Body of pancreas (tissue), 4 donors: Measurements from ENCODE around the gene TEX13D. TPM values are rescaled to one million over a fixed set of nuclear protein-coding genes. Genes with fewer than 3 reads are reported as not detected.

Experiments used
- ATAC-seq: fragments of 150-250 bp; one replicate; pipeline ENCODE4 v1.9.1; 2016
- DNase-seq, 4 donors: peaks; one replicate each; pipeline ENCODE4 v3.0.0-alpha.2; 2019
- H3K27ac ChIP-seq, 4 donors: fragments of 200-600 bp; sonication (generic); 1 replicate in 3 of 4; 2 replicates in 1 of 4; pipeline versions ENCODE4 v1.5.1 to v1.6.1; 2016 to 2019; ENCODE audit warnings: mild to moderate bottlenecking in 1 of 4, mixed read lengths in 1 of 4, moderate library complexity in 1 of 4
- H3K27me3 ChIP-seq, 2 donors: fragments of 200-600 bp; sonication (generic); one replicate each; pipeline ENCODE4 v1.6.0; 2016; ENCODE audit warnings: mild to moderate bottlenecking in 1 of 2
- H3K36me3 ChIP-seq, 2 donors: fragments of 200-600 bp; sonication (generic); replicated peaks in 1 of 2; 2 replicates each; pipeline ENCODE4 v1.5.1; 2016; ENCODE audit warnings: low read depth in 2 of 2; ENCODE audit not compliant: insufficient read depth in 1 of 2
- H3K4me1 ChIP-seq: fragments of 200-600 bp; sonication (generic); one replicate; pipeline ENCODE4 v1.6.0; 2016
- H3K4me3 ChIP-seq, 2 donors: fragments of 200-600 bp; sonication (generic); 1 replicate in 1 of 2; 2 replicates in 1 of 2; pipeline ENCODE4 v1.5.1; 2016 to 2019
- H3K9me3 ChIP-seq, 3 donors: fragments of 200-600 bp; sonication (generic); 1 replicate in 2 of 3; 2 replicates in 1 of 3; pipeline ENCODE4 v1.5.1; 2016
- POLR2A ChIP-seq, 3 donors: fragments of 450-650 bp; IDR thresholded peaks; one replicate each; pipeline ENCODE4 v1.6.1; 2016; ENCODE audit warnings: antibody characterized with exemption in 3 of 3, mild to moderate bottlenecking in 2 of 3
- WGBS, 2 donors: methylation state at CpG; one replicate each; pipeline ENCODE4 v1.1.5; 2017; 5-methylcytosine and 5-hydroxymethylcytosine counted together
- intact Hi-C: fragments of 100-400 bp; cut with DNase I; formaldehyde crosslinking; loops from one replicate; pipeline ENCODE4 v1.15.1; 2023
- total RNA-seq, 2 donors: library from RNA; depleted of rRNA; stranded (reverse); fragments of >200 nt; gene quantifications; one replicate each; pipeline ENCODE4 v1.1.0, GENCODE V29; 2016
- TF ChIP-seq, protein P1 (sequence below), 7 experiments: fragments of 450-650 bp in 4 of 7; fragments of 200-600 bp in 3 of 7; sonication (generic) in 3 of 7; IDR thresholded peaks; one replicate each; pipeline ENCODE4 v1.5.1; 2016 to 2019; ENCODE audit warnings: antibody characterized with exemption in 7 of 7

The TEX13D gene
- total RNA-seq, 2 donors from 2014 or later: not detected

GRCh38 chrX:124344246-124344645 lies 11.8 kb downstream of the TEX13D start:
- H3K4me3 ChIP-seq: no peak overlapping the region
- H3K9me3 ChIP-seq: no peaks in the 10 kb centered on the region
- WGBS, 2 donors: 55 to 65% methylated on average over 4 of the region's 4 CpGs
- H3K4me1 ChIP-seq: no peaks in the 10 kb centered on the region
- H3K27ac ChIP-seq: no peak overlapping the region
- no peaks in the 10 kb centered on the region for H3K27me3 ChIP-seq
- intact Hi-C loops: no loop called here
- ATAC-seq (no peak), DNase-seq (no peak)
- H3K36me3 ChIP-seq: no peaks in the 10 kb centered on the region
- no peak for TF ChIP-seq POLR2A (IDR thresholded peaks at IDR 0.05)
- TF ChIP-seq, protein P1, sequence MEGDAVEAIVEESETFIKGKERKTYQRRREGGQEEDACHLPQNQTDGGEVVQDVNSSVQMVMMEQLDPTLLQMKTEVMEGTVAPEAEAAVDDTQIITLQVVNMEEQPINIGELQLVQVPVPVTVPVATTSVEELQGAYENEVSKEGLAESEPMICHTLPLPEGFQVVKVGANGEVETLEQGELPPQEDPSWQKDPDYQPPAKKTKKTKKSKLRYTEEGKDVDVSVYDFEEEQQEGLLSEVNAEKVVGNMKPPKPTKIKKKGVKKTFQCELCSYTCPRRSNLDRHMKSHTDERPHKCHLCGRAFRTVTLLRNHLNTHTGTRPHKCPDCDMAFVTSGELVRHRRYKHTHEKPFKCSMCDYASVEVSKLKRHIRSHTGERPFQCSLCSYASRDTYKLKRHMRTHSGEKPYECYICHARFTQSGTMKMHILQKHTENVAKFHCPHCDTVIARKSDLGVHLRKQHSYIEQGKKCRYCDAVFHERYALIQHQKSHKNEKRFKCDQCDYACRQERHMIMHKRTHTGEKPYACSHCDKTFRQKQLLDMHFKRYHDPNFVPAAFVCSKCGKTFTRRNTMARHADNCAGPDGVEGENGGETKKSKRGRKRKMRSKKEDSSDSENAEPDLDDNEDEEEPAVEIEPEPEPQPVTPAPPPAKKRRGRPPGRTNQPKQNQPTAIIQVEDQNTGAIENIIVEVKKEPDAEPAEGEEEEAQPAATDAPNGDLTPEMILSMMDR (IDR thresholded peaks at IDR 0.05): no peak

DNA sequence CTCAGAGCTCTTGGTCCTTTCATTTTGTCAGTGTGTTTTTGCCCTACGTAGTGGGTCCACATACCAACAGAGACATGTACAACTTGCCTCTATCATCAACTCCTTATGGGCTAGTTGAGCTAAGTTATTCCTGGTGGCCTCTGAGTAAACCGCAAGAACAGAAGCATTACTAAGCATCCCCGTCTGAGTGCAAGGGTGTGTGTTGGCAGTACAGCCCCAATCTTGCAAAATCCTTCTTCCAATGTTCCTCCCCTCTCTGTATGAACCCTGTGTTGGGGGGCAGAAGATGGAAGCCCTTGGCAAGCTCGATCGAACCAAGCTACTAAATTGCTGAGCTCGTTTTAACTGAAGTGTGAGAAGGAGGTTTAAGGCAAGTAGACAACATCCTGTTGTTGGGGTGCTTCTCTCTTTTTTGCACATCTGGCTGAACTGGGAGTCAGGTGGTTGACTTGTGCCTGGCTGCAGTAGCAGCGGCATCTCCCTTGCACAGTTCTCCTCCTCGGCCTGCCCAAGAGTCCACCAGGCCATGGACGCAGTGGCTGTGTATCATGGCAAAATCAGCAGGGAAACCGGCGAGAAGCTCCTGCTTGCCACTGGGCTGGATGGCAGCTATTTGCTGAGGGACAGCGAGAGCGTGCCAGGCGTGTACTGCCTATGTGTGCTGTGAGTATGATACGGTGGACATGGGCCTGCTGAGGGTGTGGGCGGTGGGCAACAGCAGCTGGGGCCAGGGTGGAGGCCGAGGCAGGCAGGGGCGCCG lies 13.8 kb downstream of the TEX13D start, which contains the start of gene SH2D1A:
SH2D1A (plus strand) TSS at position 447 of the 760 bp plus-strand sequence; CDS start at position 527, 80 bp downstream.
- 70 to 75% methylated on average over 8 to 19 of the region's 19 CpGs for WGBS, 2 donors
- DNase-seq (no peak), ATAC-seq (no peak)
- no peaks in the 10 kb centered on the region for H3K9me3 ChIP-seq
- intact Hi-C loops: no loop called here
- TF ChIP-seq POLR2A (IDR thresholded peaks at IDR 0.05): no peak
- TF ChIP-seq, protein P1 (IDR thresholded peaks at IDR 0.05): no peak
- H3K27ac ChIP-seq: no peak within 1 kb of the TSS
- no peaks in the 10 kb centered on the region for H3K27me3 ChIP-seq
- H3K4me3 ChIP-seq: no peak within 1 kb of the TSS
- no peaks in the 10 kb centered on the region for H3K36me3 ChIP-seq
- H3K4me1 ChIP-seq: no peaks in the 10 kb centered on the region

GRCh38 chrX:124346877-124347241 lies 14.4 kb downstream of the TEX13D start:
- DNase-seq (no peak), ATAC-seq (no peak)
- Histone ChIP-seq H3K27ac (no peak overlapping the region), H3K9me3 (no peaks in the 10 kb centered on the region), H3K4me1 (no peaks in the 10 kb centered on the region), H3K4me3 (no peak overlapping the region), H3K36me3 (no peaks in the 10 kb centered on the region), H3K27me3 (no peaks in the 10 kb centered on the region)
- WGBS, 2 donors: 67 to 88% methylated on average over 4 to 15 of the region's 15 CpGs
- intact Hi-C loops: no loop called here
- no peak for TF ChIP-seq POLR2A (IDR thresholded peaks at IDR 0.05)
- TF ChIP-seq, protein P1 (IDR thresholded peaks at IDR 0.05): no peak

DNA sequence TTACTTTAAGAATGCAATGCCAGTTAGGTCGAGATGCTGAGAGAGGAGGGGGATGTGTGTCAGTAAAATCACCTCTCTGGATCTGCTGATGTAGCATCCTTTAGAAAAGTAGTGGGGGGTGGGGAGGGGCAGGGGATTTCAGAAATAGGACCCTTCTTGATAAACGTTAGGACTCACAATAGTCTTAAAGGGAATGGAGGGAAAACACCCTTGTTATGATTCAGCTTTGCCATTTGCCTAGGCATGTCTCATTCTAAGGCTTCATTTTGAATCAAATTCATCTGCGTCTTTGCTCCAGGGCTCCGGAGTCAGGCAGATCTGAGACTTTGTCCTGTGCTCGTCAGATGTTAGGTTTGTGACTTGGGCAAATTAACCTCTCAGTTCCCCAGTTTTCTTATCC lies 14.8 kb downstream of the TEX13D start:
- DNase-seq (no peak), ATAC-seq (no peak)
- no peaks in the 10 kb centered on the region for H3K9me3 ChIP-seq
- WGBS, 2 donors: 45% methylated on average over 5 of the region's 5 CpGs
- no peaks in the 10 kb centered on the region for H3K4me1 ChIP-seq
- no peaks in the 10 kb centered on the region for H3K27me3 ChIP-seq
- H3K4me3 ChIP-seq: no peak overlapping the region
- no peak overlapping the region for H3K27ac ChIP-seq
- intact Hi-C loops: no loop called here
- no peaks in the 10 kb centered on the region for H3K36me3 ChIP-seq
- TF ChIP-seq POLR2A (IDR thresholded peaks at IDR 0.05): no peak
- TF ChIP-seq, protein P1 (IDR thresholded peaks at IDR 0.05): no peak

DNA sequence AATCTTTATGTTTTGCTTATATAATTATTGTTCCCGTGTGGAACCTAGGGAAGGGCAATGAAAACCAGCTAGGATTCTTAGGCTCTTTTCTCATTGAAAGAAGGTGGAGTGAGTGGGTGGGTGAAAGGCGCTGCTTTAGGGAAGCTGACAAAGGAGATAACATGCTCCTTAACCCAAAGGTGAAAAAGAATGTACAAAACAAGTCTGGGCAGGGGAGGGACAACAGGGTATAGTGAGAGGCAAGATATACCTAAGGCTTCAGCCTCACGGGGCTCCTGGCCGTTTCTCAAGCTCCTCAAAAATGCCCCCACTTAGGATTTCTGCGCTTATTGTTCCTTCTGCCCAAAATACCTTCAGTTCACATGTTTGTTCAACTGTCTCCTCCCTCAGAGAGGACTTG lies 15.7 kb downstream of the TEX13D start:
- ATAC-seq: no peak
- 56% methylated on average over 5 of the region's 5 CpGs for WGBS, 2 donors
- intact Hi-C loops: no loop called here

More for the DNA sequence above, 15.7 kb downstream of the TEX13D start:
- Histone ChIP-seq H3K4me1 (no peaks in the 10 kb centered on the region), H3K27ac (no peak overlapping the region), H3K4me3 (no peak overlapping the region), H3K36me3 (no peaks in the 10 kb centered on the region), H3K27me3 (no peaks in the 10 kb centered on the region), H3K9me3 (no peaks in the 10 kb centered on the region)
- DNase-seq: no peak
- TF ChIP-seq, protein P1 (IDR thresholded peaks at IDR 0.05): no peak
- TF ChIP-seq POLR2A (IDR thresholded peaks at IDR 0.05): no peak
